HG02610 (cell line): ENCODE results near the gene GPR15LG.

ENCODE experiments used
- ATAC-seq: cut with Tn5 transposase; IDR thresholded peaks from one replicate; pipeline ENCODE4 v1.9.1; 2021; ENCODE audit warnings: mild to moderate bottlenecking, moderate library complexity; ENCODE audit not compliant: unreplicated experiment

Gene GPR15LG

DNA sequence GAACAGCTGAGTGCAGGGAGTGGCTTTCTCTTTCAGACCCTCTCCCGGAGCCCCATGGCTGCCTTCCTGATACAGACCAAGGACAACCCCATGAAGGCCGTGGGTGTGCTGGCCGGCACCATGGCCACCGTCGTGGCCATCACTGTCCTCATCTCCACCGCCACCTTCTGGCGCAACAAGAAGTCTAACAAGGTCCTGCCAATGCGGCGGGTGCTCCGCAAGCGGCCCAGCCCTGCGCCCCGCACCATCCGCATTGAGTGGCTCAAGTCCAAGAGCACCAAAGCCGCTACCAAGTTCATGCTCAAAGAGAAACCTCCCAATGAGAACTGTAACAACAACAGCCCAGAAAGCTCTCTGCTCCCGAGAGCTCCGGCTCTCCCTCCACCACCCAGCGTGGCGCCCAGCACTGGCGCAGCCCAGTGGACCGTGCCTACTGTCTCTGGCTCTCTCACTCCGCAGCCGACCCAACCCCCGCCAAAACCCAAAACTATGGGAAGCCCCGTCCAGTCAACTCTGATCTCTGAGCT, 40.5 kb downstream of the GPR15LG start:
- ATAC-seq, result no peak

DNA sequence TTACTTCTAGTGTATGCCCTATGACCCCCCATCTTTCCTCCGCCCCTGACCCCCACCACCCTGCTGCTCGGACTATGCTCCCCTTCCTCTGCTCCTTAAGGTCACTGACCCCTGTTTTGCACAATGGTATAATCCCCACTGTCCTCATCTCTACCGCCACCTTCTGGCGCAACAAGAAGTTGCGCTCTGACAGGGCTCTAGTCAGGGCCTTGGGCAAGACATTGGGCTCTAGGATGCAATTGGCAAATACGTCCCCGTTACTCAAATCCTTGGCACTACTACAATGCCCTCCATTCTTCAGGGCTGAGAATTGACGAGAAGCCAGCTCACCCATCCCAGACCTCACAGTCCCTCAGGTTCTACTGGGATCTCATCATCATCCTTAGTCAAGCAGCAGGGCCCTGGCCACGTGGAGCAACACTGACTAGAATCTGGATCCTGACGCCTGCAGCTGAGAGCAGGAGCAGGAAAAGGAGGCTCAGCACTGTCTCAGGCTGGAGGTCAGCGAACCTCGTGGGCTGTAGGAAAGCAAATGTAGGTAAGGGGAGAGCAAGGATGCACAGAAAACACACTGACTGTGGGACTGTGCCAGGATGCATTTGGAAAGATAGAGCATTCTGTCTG, 41.1 kb downstream of the GPR15LG start:
- ATAC-seq, result peak; percentile 68

DNA sequence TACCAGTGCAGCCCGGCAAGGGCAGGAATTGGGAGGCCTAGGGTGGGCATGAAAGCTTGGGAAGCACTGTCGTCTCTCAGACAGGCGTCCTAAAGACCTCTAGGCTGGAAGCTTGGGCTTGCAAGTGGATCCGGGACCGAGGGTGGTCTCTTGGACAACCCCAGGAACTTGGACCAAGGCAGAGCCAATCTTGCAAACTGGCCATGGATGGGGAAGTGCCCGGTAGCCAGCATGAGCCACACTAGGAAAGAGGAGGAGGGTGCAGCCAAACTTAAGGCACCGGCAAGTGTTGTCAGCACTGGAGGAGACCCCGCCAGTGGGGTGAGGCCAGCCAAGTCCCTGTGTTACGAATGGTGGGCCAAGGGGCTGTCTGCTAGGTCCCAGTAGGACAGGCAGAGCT, 43.2 kb downstream of the GPR15LG start:
- ATAC-seq, result no peak

DNA sequence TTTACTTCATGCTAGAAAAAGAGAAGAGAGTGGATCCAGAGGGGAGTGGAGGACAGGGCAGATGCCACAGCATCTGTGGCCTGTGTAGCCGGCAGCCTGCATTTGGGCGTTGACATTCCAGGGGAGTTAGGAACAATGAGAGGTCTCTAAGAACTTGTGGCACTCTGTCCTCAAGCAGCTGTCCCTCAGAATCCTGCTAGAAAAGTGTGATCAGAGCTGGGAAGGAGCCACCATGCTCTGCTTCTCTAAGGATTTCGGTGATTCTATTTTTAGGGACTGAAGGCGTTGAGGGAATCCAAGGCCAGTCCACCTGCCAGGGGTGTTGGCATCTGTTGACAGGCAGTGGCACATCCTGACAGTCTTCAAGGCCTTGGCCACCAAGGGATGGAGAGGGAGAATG, 44.1 kb downstream of the GPR15LG start:
- no peak for ATAC-seq

DNA sequence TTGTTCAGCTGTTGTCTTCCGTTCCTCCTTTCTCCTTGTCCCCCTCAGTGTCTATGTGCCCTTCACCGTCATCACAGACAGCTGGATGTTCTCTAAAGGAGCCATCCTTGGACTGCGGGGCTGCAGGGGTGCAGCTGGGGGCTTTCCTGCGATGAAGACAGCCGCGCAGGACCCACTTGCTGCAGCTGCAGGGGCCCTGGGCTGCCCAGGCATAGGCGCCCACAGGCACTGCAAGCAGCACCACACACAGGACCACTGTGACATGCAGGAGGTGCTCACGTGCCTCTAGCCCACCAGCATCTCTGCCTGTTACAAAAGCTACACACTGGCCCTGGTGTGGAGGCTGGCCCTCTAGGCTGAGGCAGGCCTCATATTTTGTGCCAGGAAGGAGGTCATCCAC, 48.3 kb downstream of the GPR15LG start:
- ATAC-seq, result no peak

DNA sequence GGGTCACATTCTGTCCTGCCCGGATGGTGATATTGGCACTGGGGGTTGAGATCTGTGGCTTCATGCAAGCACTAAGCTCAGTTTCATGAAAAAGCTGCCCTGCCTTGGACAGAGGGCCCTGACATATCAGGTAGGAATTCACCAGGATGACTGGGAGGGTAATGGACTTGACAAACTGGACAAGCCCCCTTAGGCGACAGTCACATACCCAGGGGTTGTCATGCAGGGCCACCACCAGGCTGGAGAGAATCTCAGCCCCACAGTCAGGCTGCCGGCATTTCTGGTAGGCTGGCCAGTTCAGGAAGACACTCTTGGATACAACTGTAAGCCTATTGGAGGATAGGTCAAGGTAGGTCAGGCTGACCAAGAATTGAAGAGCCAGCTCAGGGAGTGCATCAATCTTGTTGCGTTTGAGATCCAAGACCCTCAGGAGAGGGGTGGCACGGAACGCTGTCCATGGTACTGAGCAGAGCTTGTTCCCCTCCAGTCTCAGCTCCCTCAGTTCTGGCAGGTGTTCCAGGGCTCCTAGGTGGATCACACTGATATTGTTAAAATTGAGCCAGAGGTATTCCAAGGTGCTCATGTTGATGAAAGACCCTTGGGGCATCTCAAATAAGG, 50.9 kb downstream of the GPR15LG start:
- no peak for ATAC-seq

DNA sequence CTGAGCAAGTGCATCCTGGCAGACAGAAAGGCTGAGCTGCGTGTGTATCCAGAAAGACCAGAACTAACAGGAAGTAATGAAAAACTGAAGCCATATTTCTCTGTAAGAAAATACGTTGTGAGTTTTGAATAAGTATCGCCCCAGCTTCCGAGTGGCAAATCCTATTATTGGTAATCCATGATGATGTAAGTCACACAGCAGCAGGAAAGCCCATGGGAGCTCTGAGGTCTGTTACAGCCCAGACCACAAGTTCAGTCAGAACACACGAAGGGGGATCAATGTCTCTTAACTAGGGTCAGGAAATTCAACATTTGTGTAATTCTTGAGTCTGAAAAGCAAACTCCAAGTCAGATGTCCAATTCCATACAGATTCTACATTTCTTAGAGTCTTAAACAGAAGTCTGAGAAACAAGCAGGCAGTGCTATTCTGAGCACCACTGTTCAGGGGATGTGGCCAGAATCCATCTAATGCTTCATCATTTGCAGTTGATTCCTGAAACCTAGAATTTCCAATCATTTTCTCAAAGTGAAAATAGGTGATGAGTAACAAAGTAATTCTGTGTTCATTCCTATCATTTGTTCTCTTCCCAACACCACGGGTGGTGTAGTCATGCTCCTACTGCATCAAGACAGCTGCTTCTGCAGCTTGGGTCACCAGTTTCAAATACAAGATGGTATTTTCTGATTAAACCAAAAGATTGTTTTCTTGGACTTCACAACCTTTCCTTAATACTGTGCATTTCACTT, 52.0 kb downstream of the GPR15LG start, which contains the start of gene LRIT2:
Gene LRIT2, minus strand, starts transcription at position 118 of the 747 bp plus-strand sequence. Its CDS starts 24 bp downstream, at position 94.
- no peak for ATAC-seq

DNA sequence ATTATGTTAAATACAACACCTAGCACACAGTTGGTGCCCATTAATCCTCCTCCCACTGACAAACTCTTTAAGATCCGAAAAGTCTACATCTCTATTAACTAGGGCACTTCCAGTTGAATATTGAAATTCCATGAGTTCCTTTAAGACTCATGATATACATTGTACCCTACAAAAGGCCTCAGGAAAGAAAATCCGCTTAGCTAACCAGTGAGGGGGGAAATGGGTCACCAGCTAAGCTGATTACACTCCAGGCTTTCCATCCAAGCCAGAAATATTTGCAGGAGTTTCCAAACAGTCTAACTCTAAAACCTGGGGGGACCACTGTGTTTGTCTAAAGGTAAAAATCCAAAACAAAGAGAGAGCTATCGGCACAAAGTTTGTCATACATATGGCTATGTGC, 53.0 kb downstream of the GPR15LG start:
- ATAC-seq, result no peak

DNA sequence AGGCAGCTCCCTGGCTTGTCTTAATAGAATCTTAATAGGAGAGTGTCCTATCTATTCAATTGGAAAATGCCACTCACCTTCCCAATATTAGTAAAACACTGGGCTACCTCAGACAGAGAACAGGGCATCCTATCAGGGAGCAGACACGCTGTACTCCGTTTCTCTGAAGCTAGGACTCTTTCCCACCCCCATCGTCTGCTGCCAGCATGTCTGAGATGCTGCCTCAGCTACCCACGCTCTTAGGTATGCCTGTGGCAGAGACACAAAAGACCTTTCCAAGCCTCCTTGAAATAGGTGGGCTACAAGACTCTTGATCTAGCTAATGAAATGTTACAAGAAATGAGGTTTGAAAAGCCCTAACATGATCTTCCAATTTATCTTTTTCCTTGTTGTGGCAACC, 54.2 kb downstream of the GPR15LG start:
- no peak for ATAC-seq

DNA sequence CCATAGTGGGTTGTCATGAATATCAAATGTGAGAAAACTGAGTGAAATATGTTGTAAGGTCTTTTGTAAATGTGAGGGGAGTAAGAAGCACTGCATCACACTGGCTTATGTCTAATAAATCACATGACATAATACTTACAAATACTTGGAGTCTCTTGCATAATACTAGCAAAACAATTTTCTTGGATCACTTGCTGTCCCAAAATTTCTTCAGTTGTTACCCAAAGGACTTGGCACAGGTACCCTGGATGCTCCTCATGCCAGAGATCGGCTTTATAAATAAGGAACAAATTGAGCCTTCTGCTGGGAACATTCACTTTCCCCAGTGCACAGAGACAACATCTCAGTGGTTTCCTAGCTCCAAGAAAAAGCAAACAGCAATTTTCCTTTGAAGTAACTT, 56.8 kb downstream of the GPR15LG start:
- no peak for ATAC-seq

DNA sequence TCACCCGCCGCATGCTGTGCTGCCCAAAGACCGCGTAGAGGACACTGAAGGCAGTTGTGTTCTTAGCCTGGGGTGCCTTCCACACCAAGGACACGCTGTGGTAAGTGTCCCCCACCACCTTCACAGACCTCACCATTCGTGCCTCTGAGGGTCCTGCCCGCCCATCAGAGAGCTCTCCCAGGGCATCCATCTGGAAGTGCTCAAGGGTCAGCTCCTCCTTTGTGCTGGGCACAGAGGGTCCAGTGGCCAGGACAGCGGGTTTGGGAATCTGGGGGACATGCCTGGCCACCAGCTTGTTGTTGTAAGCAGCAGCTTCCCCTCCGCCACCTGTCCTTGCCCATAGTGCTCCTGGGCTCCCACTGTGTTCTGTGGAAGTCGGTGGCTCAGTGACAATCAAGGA, 58.8 kb downstream of the GPR15LG start:
- ATAC-seq, result no peak

DNA sequence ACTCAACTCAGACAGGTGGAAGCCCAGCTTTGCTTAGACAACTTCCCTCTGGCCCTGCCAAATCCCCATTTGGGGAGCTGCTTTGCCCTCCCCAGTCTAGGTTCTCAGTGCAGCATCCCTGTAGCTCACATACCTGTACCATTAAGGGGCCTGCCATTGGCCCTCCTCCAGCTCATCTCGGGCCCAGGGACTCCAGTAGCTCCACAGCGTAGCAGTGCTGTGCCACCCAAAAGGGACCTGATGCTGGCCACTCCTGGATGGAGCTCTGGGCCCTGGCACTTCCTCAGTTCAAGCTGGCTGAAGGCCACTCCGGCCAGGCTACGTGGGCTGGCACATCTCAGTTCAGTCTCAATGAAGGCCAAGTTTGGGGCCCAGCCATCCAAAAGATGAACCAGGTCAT, 60.3 kb downstream of the GPR15LG start:
- no peak for ATAC-seq

DNA sequence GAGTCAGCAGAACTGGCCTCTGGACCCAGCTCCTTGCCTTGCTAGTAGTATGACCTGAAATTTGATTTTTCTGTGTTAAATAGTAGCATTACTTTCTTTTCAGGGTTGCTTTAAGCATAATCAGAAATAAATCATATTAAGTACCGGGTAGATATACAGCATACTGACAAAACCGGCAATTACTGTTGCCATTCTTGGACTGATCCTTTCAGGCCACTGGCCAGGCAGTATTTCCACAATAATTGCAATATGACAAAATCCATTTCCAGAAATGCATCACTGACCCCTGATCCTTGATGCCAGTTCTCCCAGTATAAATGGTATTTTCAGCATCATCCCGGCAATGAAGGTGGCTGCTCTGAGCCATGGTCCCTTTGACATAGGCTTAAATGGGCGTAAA, 60.9 kb downstream of the GPR15LG start:
- ATAC-seq, result no peak
